ENCODE results near the gene PLK3. TPM values are rescaled to one million over a fixed set of nuclear protein-coding genes. Genes with fewer than 3 reads are reported as not detected.
"Not testable (repeated sequence)": the region's sequence is repeated elsewhere in the genome, so short reads cannot be mapped to it uniquely, and the experiment has no call there.

PLK3 gene
- total and polyA plus RNA-seq, 4 donors, result 16.9 to 78.5 (median 37.0) TPM

DNA sequence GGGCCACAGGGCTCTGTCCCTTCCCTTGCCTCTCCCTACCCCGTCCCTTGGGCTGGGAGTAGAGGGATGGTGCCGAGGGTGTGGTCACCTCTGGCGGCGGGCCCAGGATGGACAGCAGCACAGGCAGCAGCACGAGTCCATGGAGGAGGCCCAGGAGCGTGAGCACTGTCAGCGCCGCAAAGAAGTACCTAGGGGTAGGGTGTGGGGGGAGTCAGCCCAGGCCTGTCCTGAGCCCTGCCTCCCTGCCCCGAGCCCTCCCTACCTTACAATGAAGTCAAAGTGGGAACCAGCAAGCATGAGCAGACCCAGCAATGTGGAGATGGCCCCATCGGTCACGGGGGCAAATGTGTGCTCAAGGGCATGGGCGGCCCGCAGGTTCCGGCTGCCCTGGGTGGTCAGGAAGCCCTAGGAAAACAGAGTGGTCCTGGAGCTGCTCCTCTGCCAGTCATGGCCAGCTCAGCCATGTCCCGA is 22.8 kb downstream of the PLK3 start:
- WGBS, 2 donors, result 90 to 91% methylated on average over 15 of the region's 15 CpGs
- no peaks in the 10 kb centered on the region for H3K27me3 ChIP-seq (ENCODE audit: control insufficient read depth in 3 of 3, insufficient read depth in 3 of 3, low read length in 2 of 3)
- peaks cover 0 to 9% (median 1%) of the 10 kb centered on the region in 4 donors for H3K36me3 ChIP-seq (ENCODE audit: control insufficient read depth in 4 of 4, insufficient read depth in 4 of 4, low read length in 4 of 4)
- no peak for ATAC-seq (ENCODE audit: insufficient read depth, low FRiP score)
- peaks cover 0 to 19% (median 3%) of the 10 kb centered on the region in 5 donors for H3K4me1 ChIP-seq (ENCODE audit: control insufficient read depth in 5 of 5, insufficient read depth in 5 of 5, low read length in 5 of 5)
- DNase-seq, result no peak
- no peaks in the 10 kb centered on the region for H3K9me3 ChIP-seq (ENCODE audit: control insufficient read depth in 4 of 4, insufficient read depth in 3 of 4, low read length in 3 of 4)
- TF ChIP-seq, protein P1, sequence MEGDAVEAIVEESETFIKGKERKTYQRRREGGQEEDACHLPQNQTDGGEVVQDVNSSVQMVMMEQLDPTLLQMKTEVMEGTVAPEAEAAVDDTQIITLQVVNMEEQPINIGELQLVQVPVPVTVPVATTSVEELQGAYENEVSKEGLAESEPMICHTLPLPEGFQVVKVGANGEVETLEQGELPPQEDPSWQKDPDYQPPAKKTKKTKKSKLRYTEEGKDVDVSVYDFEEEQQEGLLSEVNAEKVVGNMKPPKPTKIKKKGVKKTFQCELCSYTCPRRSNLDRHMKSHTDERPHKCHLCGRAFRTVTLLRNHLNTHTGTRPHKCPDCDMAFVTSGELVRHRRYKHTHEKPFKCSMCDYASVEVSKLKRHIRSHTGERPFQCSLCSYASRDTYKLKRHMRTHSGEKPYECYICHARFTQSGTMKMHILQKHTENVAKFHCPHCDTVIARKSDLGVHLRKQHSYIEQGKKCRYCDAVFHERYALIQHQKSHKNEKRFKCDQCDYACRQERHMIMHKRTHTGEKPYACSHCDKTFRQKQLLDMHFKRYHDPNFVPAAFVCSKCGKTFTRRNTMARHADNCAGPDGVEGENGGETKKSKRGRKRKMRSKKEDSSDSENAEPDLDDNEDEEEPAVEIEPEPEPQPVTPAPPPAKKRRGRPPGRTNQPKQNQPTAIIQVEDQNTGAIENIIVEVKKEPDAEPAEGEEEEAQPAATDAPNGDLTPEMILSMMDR (IDR thresholded peaks at IDR 0.05; ENCODE audit: control extremely low read depth, extremely low read depth), result no peak
- H3K27ac ChIP-seq (ENCODE audit: low read depth in 1 of 2, low read length in 1 of 2), result no peak overlapping the region
- no peak overlapping the region for H3K4me3 ChIP-seq
- no peak overlapping the region for H3K9ac ChIP-seq (ENCODE audit: insufficient read depth in 1 of 2, low read length in 2 of 2)

DNA sequence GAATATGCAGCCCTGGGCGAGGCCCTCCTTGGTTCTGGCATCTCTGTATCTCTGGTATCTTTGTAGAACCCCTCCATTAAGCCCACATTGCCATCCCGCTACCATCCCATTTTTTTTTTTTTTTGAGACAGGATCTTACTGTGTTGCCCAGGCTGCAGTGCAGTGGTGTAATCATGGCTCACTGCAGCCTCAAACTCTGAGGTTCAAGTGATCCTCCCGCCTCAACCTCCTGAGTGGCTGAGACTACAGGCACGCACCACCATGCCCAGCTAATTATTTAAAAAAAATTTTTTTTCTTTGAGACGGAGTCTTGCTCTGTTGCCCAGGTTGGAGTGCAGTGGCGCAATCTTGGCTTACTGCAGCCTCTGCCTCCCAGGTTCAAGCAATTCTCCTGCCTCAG is 24.2 kb downstream of the PLK3 start:
- Histone ChIP-seq H3K4me1 (ENCODE audit: control insufficient read depth in 5 of 5, insufficient read depth in 5 of 5, low read length in 5 of 5) (peaks cover 0 to 14% (median under 1%) of the 10 kb centered on the region in 5 donors), H3K36me3 (ENCODE audit: control insufficient read depth in 4 of 4, insufficient read depth in 4 of 4, low read length in 4 of 4) (peaks cover 0 to 16% (median 3%) of the 10 kb centered on the region in 4 donors)
- 94 to 96% methylated on average over 6 of the region's 6 CpGs for WGBS, 2 donors
- not testable (repeated sequence) for H3K9me3 ChIP-seq (ENCODE audit: control insufficient read depth in 4 of 4, insufficient read depth in 3 of 4, low read length in 3 of 4); H3K27me3 ChIP-seq (ENCODE audit: control insufficient read depth in 3 of 3, insufficient read depth in 3 of 3, low read length in 2 of 3); ATAC-seq (ENCODE audit: insufficient read depth, low FRiP score); H3K4me3 ChIP-seq; H3K27ac ChIP-seq (ENCODE audit: low read depth in 1 of 2, low read length in 1 of 2); DNase-seq; H3K9ac ChIP-seq (ENCODE audit: insufficient read depth in 1 of 2, low read length in 2 of 2)

DNA sequence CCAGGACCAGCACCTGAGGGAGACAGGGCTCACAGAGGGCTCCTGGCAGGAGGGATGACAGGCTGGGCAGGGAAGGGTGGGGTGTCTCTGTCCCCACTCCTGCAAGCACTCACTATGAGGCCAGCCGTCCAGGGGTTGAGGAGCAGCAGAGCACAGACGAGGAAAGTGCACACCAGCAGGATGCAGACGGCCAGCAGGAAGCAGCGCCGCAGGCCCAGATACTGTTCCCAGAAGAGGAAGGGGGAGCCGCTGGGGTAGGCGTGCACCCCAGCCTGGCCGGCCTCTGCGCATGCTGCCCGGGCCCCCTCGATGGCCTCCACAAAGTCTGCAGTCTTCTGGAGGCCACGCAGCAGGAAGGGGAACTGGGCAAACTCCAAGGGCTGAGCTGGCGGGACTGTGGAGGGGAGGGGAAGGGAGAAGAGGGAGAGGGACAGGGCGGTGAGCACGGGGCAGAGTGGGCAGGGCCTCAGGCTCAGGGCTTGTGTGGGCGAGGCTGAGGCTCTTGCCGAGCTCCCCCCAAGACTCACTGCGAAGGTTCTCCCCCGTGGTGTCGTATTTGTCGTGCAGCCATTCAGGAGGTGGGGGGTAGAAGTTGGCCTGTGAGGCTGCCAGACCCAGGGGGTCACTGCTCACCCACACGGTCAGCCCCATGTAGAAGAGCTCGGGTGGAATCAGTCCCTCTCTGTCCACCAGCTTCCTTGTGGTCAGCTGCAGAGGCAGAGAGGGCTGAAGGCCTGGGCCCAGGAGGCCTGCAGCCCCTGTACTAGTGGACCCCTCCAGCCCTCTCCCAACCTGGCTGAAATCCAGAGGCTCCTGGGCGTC is 26.4 kb downstream of the PLK3 start:
- TF ChIP-seq, protein P1 (IDR thresholded peaks at IDR 0.05; ENCODE audit: control extremely low read depth, extremely low read depth), result no peak
- H3K9ac ChIP-seq (ENCODE audit: insufficient read depth in 1 of 2, low read length in 2 of 2), result no peak overlapping the region
- no peak for DNase-seq

DNA sequence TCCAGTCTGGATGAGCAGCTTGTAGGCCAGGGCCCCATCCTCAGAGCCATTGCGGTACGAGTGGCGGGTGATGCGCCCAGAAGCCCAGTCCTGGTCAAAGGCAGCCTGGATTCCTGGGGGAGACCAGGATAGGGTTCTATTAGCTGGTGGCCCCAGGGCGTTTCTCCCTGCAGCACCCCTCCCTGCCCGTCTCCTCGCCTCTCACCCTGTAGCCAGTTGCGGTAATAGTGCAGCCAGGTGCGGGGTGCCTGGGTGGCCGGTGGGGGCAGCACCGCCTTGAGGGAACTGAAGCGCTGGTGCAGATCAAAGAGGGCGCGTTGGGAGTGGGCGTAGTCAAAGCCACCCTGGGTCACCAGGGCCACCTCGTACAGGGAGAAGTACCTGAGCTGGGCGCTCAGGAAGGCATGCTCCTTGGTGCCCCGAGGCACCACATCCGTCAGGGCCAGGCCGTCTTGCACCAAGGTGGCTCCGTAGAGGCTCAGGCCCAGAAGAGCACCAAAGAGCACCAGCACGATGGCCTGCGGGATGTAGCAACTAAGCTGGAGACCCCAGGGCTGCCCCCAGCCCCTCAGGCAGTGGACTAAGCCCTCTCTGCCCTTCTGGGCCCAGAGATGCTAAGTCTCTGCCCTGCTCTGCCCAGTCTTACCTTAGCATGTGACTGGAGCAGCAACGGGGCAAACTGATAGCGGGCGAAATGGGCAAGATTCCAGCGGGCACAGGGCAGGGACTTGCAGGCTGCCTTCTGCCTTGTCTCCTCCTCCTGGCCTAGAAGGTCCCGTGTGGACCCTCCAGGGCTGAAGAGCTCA is 27.2 kb downstream of the PLK3 start:
- TF ChIP-seq, protein P1 (IDR thresholded peaks at IDR 0.05; ENCODE audit: control extremely low read depth, extremely low read depth), result no peak
- no peak for DNase-seq
- 91% methylated on average over 28 of the region's 28 CpGs for WGBS, 2 donors

More for the DNA sequence above, 26.4 kb downstream of the PLK3 start:
- peak; percentile 61 for ATAC-seq (ENCODE audit: insufficient read depth, low FRiP score)
- peak overlapping the region in 1 of 2 donors; percentile 23 for H3K27ac ChIP-seq (ENCODE audit: low read depth in 1 of 2, low read length in 1 of 2)
- H3K36me3 ChIP-seq (ENCODE audit: control insufficient read depth in 4 of 4, insufficient read depth in 4 of 4, low read length in 4 of 4), result peaks cover 0 to 16% (median 3%) of the 10 kb centered on the region in 4 donors
- no peak overlapping the region for H3K4me3 ChIP-seq
- WGBS, 2 donors, result 20 to 47% methylated on average over 22 to 24 of the region's 24 CpGs
- H3K27me3 ChIP-seq (ENCODE audit: control insufficient read depth in 3 of 3, insufficient read depth in 3 of 3, low read length in 2 of 3), result no peaks in the 10 kb centered on the region
- H3K4me1 ChIP-seq (ENCODE audit: control insufficient read depth in 5 of 5, insufficient read depth in 5 of 5, low read length in 5 of 5), result peaks cover 0 to 7% (median 0%) of the 10 kb centered on the region in 5 donors
- no peaks in the 10 kb centered on the region for H3K9me3 ChIP-seq (ENCODE audit: control insufficient read depth in 4 of 4, insufficient read depth in 3 of 4, low read length in 3 of 4)

More for the DNA sequence above, 27.2 kb downstream of the PLK3 start:
- Histone ChIP-seq H3K9me3 (ENCODE audit: control insufficient read depth in 4 of 4, insufficient read depth in 3 of 4, low read length in 3 of 4) (no peaks in the 10 kb centered on the region), H3K4me3 (no peak overlapping the region), H3K9ac (ENCODE audit: insufficient read depth in 1 of 2, low read length in 2 of 2) (no peak overlapping the region), H3K27ac (ENCODE audit: low read depth in 1 of 2, low read length in 1 of 2) (no peak overlapping the region), H3K4me1 (ENCODE audit: control insufficient read depth in 5 of 5, insufficient read depth in 5 of 5, low read length in 5 of 5) (peaks cover 0 to 10% (median 0%) of the 10 kb centered on the region in 5 donors), H3K27me3 (ENCODE audit: control insufficient read depth in 3 of 3, insufficient read depth in 3 of 3, low read length in 2 of 3) (no peaks in the 10 kb centered on the region), H3K36me3 (ENCODE audit: control insufficient read depth in 4 of 4, insufficient read depth in 4 of 4, low read length in 4 of 4) (peaks cover 0 to 16% (median 3%) of the 10 kb centered on the region in 4 donors)
- ATAC-seq (ENCODE audit: insufficient read depth, low FRiP score), result no peak
